Keratinocyte (primary cell): ENCODE measurements around the gene PARD3B.

Experiments used
- CTCF ChIP-seq, 3 experiments: IDR thresholded peaks in 1 of 3; conservative IDR thresholded peaks in 1 of 3; optimal IDR thresholded peaks in 1 of 3; 2 replicates in 2 of 3; 3 replicates in 1 of 3; pipeline versions ENCODE3 to v1.5.1; 2011; ENCODE audit warnings: low read length in 3 of 3, mild to moderate bottlenecking in 3 of 3, moderate library complexity in 2 of 3, control low read depth in 1 of 3, inconsistent platforms in 1 of 3; ENCODE audit not compliant: insufficient read depth in 2 of 3; ENCODE audit errors: extremely low read depth in 1 of 3
- EZH2 ChIP-seq: IDR thresholded peaks from one replicate; pipeline ENCODE4 v1.6.1; 2012; ENCODE audit warnings: inconsistent platforms, mild to moderate bottlenecking, low read length, moderate library complexity

GRCh38 chr2:205539603-205540002, 994.3 kb downstream of the PARD3B start:
- TF ChIP-seq EZH2: no peak
- peak; percentile 17 to 42 (median 38) for TF ChIP-seq CTCF (optimal IDR thresholded peaks at IDR 0.05 in 1 of 3, IDR thresholded peaks at IDR 0.05 in 1 of 3, conservative IDR thresholded peaks at IDR 0.05 in 1 of 3; ENCODE audit: extremely low read depth in 1 of 3, insufficient read depth in 2 of 3, low read length in 3 of 3)
